HEK293 (cell line): ENCODE measurements around the gene INTS1.

ENCODE experiments used
- CTCF ChIA-PET: fragments of 350-600 bp; formaldehyde crosslinking; extraction: SDS; loops from one replicate; lab custom pipeline; 2021; ENCODE audit warnings: antibody characterized with exemption; lab: Yijun Ruan, JAX
- POLR2A ChIA-PET: fragments of 300-600 bp; formaldehyde crosslinking; extraction: SDS; loops from one replicate; lab custom pipeline; 2020; ENCODE audit warnings: antibody characterized with exemption, inconsistent platforms; lab: Yijun Ruan, JAX
- H3K27ac ChIP-seq: fragments of 200-500 bp; sonication (Bioruptor generic); 2 replicates; pipeline ENCODE4 v1.5.1; 2014; ENCODE audit warnings: low read depth, low read length, control low read depth, inconsistent platforms; ENCODE audit errors: extremely low read depth
- H3K36me3 ChIP-seq, 2 experiments: fragments of 200-500 bp in 1 of 2; sonication (Bioruptor generic) in 1 of 2; 1 replicate in 1 of 2; 2 replicates in 1 of 2; pipeline ENCODE4 v1.5.1; 2014 to 2017; ENCODE audit warnings: inconsistent platforms in 2 of 2, low read length in 2 of 2; ENCODE audit not compliant: control insufficient read depth in 2 of 2, insufficient read depth in 1 of 2
- H3K4me1 ChIP-seq: fragments of 200-500 bp; sonication (Bioruptor generic); 2 replicates; pipeline ENCODE4 v1.5.1; 2014; ENCODE audit warnings: mild to moderate bottlenecking, low read length, inconsistent platforms; ENCODE audit not compliant: control insufficient read depth, insufficient read depth
- H3K4me3 ChIP-seq: 2 replicates; pipeline ENCODE4 v1.5.1; 2011; ENCODE audit warnings: low read depth, mild to moderate bottlenecking, control low read depth, low read length, moderate library complexity
- H3K9me3 ChIP-seq: fragments of 200-500 bp; sonication (Bioruptor generic); 2 replicates; pipeline ENCODE4 v1.5.1; 2014; ENCODE audit warnings: low read depth, low read length, inconsistent platforms; ENCODE audit not compliant: control insufficient read depth, insufficient read depth
- IKZF3 ChIP-seq: fragments of 450-650 bp; IDR thresholded peaks from 2 replicates; pipeline ENCODE4 v1.5.0; 2018; ENCODE audit warnings: missing biosample characterization, mild to moderate bottlenecking, missing genetic modification characterization, moderate library complexity
- REST ChIP-seq: fragments of 450-650 bp; formaldehyde crosslinking; IDR thresholded peaks from 2 replicates; pipeline ENCODE4 v1.5.1; 2016; ENCODE audit warnings: missing biosample characterization, missing genetic modification characterization
- SP3 ChIP-seq: fragments of 450-650 bp; formaldehyde crosslinking; IDR thresholded peaks from 2 replicates; pipeline ENCODE4 v1.5.1; 2016; ENCODE audit warnings: missing biosample characterization, missing genetic modification characterization
- WT1 ChIP-seq: fragments of 450-650 bp; formaldehyde crosslinking; IDR thresholded peaks from 2 replicates; pipeline ENCODE4 v1.5.1; 2016; ENCODE audit warnings: missing biosample characterization, missing genetic modification characterization
- ZBTB26 ChIP-seq: fragments of 450-650 bp; formaldehyde crosslinking; optimal IDR thresholded peaks from 2 replicates; pipeline ENCODE3; 2016; ENCODE audit warnings: missing biosample characterization, mild to moderate bottlenecking, missing genetic modification characterization
- ZBTB44 ChIP-seq: fragments of 450-650 bp; IDR thresholded peaks from 2 replicates; pipeline ENCODE4 v1.5.1; 2018; ENCODE audit warnings: missing biosample characterization, mild to moderate bottlenecking, missing genetic modification characterization
- ZFHX2 ChIP-seq: fragments of 450-650 bp; formaldehyde crosslinking; conservative IDR thresholded peaks from 2 replicates; pipeline ENCODE4 v1.5.1; 2016; ENCODE audit warnings: missing biosample characterization, missing genetic modification characterization
- ZNF16 ChIP-seq: fragments of 450-650 bp; formaldehyde crosslinking; IDR thresholded peaks from 2 replicates; pipeline ENCODE4 v1.5.1; 2016; ENCODE audit warnings: low read depth, missing biosample characterization, missing genetic modification characterization
- ZNF174 ChIP-seq: fragments of 450-650 bp; formaldehyde crosslinking; IDR thresholded peaks from 2 replicates; pipeline ENCODE4 v1.5.0; 2017; ENCODE audit warnings: missing biosample characterization, mild to moderate bottlenecking, missing genetic modification characterization
- ZNF202 ChIP-seq: fragments of 450-650 bp; formaldehyde crosslinking; IDR thresholded peaks from 2 replicates; pipeline ENCODE4 v1.5.1; 2016; ENCODE audit warnings: missing biosample characterization, missing genetic modification characterization, borderline replicate concordance
- ZNF239 ChIP-seq: fragments of 450-650 bp; formaldehyde crosslinking; IDR thresholded peaks from 2 replicates; pipeline ENCODE4 v1.5.1; 2016; ENCODE audit warnings: missing biosample characterization, missing genetic modification characterization
- ZNF311 ChIP-seq: fragments of 450-650 bp; formaldehyde crosslinking; IDR thresholded peaks from 2 replicates; pipeline ENCODE4 v1.5.1; 2017; ENCODE audit warnings: missing biosample characterization, missing genetic modification characterization, borderline replicate concordance
- ZNF394 ChIP-seq: fragments of 450-650 bp; formaldehyde crosslinking; IDR thresholded peaks from 2 replicates; pipeline ENCODE4 v1.5.1; 2016; ENCODE audit warnings: missing biosample characterization, missing genetic modification characterization, mild to moderate bottlenecking, moderate library complexity, borderline replicate concordance
- ZNF416 ChIP-seq: fragments of 450-650 bp; formaldehyde crosslinking; IDR thresholded peaks from 2 replicates; pipeline ENCODE4 v1.5.1; 2016; ENCODE audit warnings: missing biosample characterization, missing genetic modification characterization
- ZNF488 ChIP-seq: fragments of 450-650 bp; formaldehyde crosslinking; IDR thresholded peaks from 2 replicates; pipeline ENCODE4 v1.5.1; 2016; ENCODE audit warnings: missing biosample characterization, missing genetic modification characterization
- ZNF621 ChIP-seq: fragments of 450-650 bp; formaldehyde crosslinking; IDR thresholded peaks from 2 replicates; pipeline ENCODE4 v1.5.1; 2017; ENCODE audit warnings: missing biosample characterization, missing genetic modification characterization
- ZNF670 ChIP-seq: fragments of 450-650 bp; formaldehyde crosslinking; IDR thresholded peaks from 2 replicates; pipeline ENCODE4 v1.5.1; 2016; ENCODE audit warnings: missing biosample characterization, missing genetic modification characterization, low read depth
- ZNF692 ChIP-seq: fragments of 450-650 bp; formaldehyde crosslinking; IDR thresholded peaks from 2 replicates; pipeline ENCODE4 v1.5.1; 2016; ENCODE audit warnings: missing biosample characterization, missing genetic modification characterization
- TF ChIP-seq, protein P1 (sequence below): fragments of 450-650 bp; formaldehyde crosslinking; IDR thresholded peaks from 2 replicates; pipeline ENCODE4 v1.5.1; 2016; ENCODE audit warnings: missing biosample characterization, missing genetic modification characterization
- TF ChIP-seq, protein P2 (sequence below): fragments of 450-650 bp; formaldehyde crosslinking; IDR thresholded peaks from 2 replicates; pipeline ENCODE4 v1.5.1; 2016; ENCODE audit warnings: missing biosample characterization, missing genetic modification characterization

Gene INTS1

GRCh38 chr7:1540776-1541271 lies 36.6 kb upstream of the INTS1 start:
- Histone ChIP-seq H3K36me3 (peaks cover 0 to 22% of the 10 kb centered on the region in 2 experiments; a peak in 1 of 3 replicates), H3K4me3 (no peak overlapping the region), H3K9me3 (no peaks in the 10 kb centered on the region), H3K27ac (no peak overlapping the region), H3K4me1 (peaks cover 14% of the 10 kb centered on the region; the same call in 1 of the 2 replicates)
- POLR2A ChIA-PET: interaction anchor here (0.6 to 6.8 kb wide), 3 partner anchors 15 to 1338 kb away, joined by 3 to 40 read pairs (median 6); partner anchors contain the start of gene TMEM184A
- CTCF ChIA-PET: interaction anchor here (0.6 kb wide), 1 partner anchor 406 kb away, joined by 3 read pairs; no protein-coding TSS in a partner anchor
- TF ChIP-seq, protein P1, sequence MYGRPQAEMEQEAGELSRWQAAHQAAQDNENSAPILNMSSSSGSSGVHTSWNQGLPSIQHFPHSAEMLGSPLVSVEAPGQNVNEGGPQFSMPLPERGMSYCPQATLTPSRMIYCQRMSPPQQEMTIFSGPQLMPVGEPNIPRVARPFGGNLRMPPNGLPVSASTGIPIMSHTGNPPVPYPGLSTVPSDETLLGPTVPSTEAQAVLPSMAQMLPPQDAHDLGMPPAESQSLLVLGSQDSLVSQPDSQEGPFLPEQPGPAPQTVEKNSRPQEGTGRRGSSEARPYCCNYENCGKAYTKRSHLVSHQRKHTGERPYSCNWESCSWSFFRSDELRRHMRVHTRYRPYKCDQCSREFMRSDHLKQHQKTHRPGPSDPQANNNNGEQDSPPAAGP: no peak
- TF ChIP-seq ZFHX2 (tag by site-specific recombination): peak; percentile 49

DNA sequence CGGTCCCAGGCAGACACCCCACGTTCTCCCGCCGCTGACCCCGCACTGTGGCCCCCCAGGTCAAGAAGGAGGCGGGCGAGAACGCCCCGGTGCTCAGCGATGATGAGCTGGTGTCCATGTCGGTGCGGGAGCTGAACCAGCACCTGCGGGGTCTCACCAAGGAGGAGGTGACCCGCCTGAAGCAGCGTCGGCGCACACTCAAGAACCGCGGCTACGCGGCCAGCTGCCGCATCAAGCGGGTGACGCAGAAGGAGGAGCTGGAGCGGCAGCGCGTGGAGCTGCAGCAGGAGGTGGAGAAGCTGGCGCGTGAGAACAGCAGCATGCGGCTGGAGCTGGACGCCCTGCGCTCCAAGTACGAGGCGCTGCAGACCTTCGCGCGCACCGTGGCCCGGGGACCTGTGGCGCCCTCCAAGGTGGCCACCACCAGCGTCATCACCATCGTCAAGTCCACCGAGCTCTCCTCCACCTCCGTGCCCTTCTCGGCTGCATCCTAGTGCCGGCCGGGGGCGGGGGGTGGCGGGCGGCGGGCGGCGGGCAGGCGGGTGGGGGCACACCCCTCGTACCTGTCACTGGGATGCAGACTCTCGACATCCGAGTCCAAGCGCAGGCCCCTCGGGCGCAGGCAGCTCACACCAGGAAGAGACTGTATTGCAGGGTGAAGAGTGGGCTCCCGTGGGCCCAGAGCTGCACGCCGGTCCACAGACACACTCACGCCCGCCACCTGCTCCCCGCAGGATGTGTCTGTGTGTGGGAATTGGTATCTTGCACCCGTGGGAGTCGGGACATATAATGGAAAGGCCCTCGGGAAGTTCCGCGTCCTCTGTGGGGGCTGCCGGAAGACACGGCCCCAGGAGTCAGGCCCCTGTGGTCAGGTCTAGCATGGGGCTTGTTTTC lies 35.9 kb upstream of the INTS1 start:
- Histone ChIP-seq H3K27ac (no peak overlapping the region), H3K9me3 (no peaks in the 10 kb centered on the region), H3K36me3 (peaks cover 0 to 22% of the 10 kb centered on the region in 2 experiments; a peak in 1 of 3 replicates), H3K4me1 (peaks cover 14% of the 10 kb centered on the region; the same call in 1 of the 2 replicates), H3K4me3 (no peak overlapping the region)
- POLR2A ChIA-PET: interaction anchor here (0.6 to 6.8 kb wide), 2 partner anchors 11 to 15 kb away, joined by 4 to 40 read pairs; partner anchors contain the start of gene TMEM184A
- CTCF ChIA-PET: interaction anchor here (4.7 kb wide), 1 partner anchor 15 kb away, joined by 23 read pairs; the partner anchor contains the start of gene TMEM184A
- TF ChIP-seq, protein P2, sequence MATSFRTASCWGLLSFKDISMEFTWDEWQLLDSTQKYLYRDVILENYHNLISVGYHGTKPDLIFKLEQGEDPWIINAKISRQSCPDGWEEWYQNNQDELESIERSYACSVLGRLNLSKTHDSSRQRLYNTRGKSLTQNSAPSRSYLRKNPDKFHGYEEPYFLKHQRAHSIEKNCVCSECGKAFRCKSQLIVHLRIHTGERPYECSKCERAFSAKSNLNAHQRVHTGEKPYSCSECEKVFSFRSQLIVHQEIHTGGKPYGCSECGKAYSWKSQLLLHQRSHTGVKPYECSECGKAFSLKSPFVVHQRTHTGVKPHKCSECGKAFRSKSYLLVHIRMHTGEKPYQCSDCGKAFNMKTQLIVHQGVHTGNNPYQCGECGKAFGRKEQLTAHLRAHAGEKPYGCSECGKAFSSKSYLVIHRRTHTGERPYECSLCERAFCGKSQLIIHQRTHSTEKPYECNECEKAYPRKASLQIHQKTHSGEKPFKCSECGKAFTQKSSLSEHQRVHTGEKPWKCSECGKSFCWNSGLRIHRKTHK: no peak
- no peak for TF ChIP-seq ZBTB26 (tag by site-specific recombination)
- TF ChIP-seq WT1 (tag by site-specific recombination): no peak
- TF ChIP-seq ZNF488: no peak
- no peak for TF ChIP-seq IKZF3 (tag by site-specific recombination)
- no peak for TF ChIP-seq ZNF394 (tag by site-specific recombination)
- TF ChIP-seq ZBTB44: no peak
- no peak for TF ChIP-seq SP3 (tag by site-specific recombination)
- TF ChIP-seq ZNF16 (tag by site-specific recombination): no peak
- TF ChIP-seq ZNF670 (tag by site-specific recombination): no peak
- no peak for TF ChIP-seq ZNF311
- TF ChIP-seq ZNF239 (tag by site-specific recombination): no peak
- TF ChIP-seq ZNF621 (tag by site-specific recombination): no peak
- no peak for TF ChIP-seq REST (tag by site-specific recombination)
- no peak for TF ChIP-seq ZNF174
- no peak for TF ChIP-seq ZNF692 (tag by site-specific recombination)
- no peak for TF ChIP-seq ZNF202 (tag by site-specific recombination)
- TF ChIP-seq ZNF416 (tag by site-specific recombination): no peak
